HUES6 (cell line): Measurements from ENCODE around the gene NDRG3.

Source experiments
- H3K27ac ChIP-seq: 2 replicates; pipeline ENCODE4 v1.7.0; 2013; ENCODE audit warnings: low read depth, mild to moderate bottlenecking, low read length, inconsistent platforms
- H3K27me3 ChIP-seq: 2 replicates; pipeline ENCODE4 v1.6.1; 2013; ENCODE audit warnings: low read length; ENCODE audit not compliant: control insufficient read depth, insufficient read depth
- H3K36me3 ChIP-seq: 2 replicates; pipeline ENCODE4 v1.6.1; 2013; ENCODE audit warnings: low read length; ENCODE audit not compliant: control insufficient read depth, insufficient read depth
- H3K4me1 ChIP-seq: 2 replicates; pipeline ENCODE4 v1.6.1; 2013; ENCODE audit warnings: low read length; ENCODE audit not compliant: control insufficient read depth, insufficient read depth
- H3K4me3 ChIP-seq: 2 replicates; pipeline ENCODE4 v1.5.1; 2013; ENCODE audit warnings: low read depth, low read length
- H3K9ac ChIP-seq: one replicate; pipeline ENCODE4 v1.6.1; 2013; ENCODE audit warnings: mild to moderate bottlenecking, low read length
- H3K9me3 ChIP-seq: 2 replicates; pipeline ENCODE4 v1.6.1; 2013; ENCODE audit warnings: low read depth, low read length; ENCODE audit not compliant: control insufficient read depth, insufficient read depth

NDRG3 gene

DNA sequence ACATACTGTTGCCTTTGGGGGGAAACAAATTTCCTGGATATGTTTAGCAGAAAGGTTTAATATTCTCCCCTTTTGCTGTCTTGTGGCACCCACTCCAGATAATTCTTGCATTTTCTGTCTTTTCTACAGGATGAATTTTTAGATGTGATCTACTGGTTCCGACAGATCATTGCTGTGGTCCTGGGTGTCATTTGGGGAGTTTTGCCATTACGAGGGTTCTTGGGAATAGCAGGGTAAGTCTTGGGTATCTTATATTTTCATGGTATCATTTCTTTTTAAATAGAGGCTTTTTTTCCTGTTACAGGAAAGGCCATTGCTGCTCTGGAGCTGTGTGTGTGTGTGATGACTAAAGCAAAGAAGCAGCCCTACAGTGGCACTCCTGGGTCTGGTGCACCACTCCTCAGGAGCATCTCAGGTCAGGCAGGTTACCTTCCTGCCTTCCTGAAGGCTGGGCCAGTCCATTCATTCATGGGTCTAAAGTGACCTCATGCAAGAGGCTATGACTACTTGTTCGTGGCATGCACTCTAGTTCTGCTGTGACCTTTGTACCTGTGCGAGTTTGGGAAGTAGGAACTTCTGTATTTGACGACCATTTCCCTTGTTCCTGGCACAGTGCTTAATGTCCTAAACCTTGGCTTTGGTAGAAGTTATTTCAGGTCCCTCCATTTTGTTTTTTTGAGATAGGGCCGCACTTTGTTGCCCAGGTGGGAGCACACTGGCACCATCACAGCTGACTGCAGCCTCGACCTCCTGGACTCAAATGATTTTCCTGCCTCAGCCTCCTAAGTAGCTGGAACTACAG, 138.1 kb downstream of the NDRG3 start:
- H3K4me1 ChIP-seq, result peaks cover 9% of the 10 kb centered on the region
- H3K4me3 ChIP-seq, result no peak overlapping the region
- peaks cover 53% of the 10 kb centered on the region for H3K36me3 ChIP-seq
- H3K27me3 ChIP-seq, result no peaks in the 10 kb centered on the region
- no peaks in the 10 kb centered on the region for H3K9me3 ChIP-seq
- no peak overlapping the region for H3K27ac ChIP-seq
- peak overlapping the region; percentile 16 for H3K9ac ChIP-seq

- Histone ChIP-seq H3K9ac (peak overlapping the region; percentile 96), H3K27ac (peak overlapping the region; percentile 89), H3K9me3 (no peaks in the 10 kb centered on the region), H3K27me3 (no peaks in the 10 kb centered on the region), H3K4me3 (peak overlapping the region; percentile 94), H3K36me3 (peaks cover 39% of the 10 kb centered on the region), H3K4me1 (peaks cover 9% of the 10 kb centered on the region)
Measured at GRCh38 chr20:36606158-36607066, 139.5 kb downstream of the NDRG3 start.

DNA sequence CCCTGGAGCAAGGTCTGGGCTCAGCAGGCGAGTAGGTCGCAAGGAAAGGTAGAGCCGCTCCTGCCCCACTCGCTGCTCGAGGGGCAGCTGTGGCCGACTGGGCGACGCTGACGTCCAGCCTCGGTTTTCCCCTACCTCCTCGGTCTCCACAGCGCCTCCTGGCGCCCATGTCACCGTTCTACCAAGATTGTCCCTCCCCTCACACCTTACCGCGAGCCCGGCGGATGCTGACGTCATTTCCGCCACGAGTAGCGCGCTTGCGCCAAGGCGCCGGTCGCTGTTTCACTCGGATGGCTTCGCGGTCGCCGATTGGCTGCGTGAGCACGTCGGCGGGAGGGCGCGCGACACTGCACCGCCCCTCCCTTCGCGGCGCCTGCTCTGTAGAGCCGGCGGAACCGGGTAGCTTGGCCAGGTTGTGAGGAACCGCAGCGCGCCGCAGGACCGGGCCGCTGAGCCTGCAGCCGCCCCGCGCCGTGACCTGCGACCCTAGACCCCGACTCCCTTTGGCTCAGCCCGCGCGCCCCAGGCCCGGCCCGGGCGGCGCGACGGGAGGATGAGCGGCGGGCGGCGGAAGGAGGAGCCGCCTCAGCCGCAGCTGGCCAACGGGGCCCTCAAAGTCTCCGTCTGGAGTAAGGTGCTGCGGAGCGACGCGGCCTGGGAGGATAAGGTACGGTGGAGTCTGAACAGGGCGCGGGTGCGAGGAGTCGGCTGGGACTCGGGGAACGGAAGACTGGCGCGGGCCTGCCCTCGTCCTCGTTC, 140.3 kb downstream of the NDRG3 start, which contains the start of gene RAB5IF:
RAB5IF (plus strand) TSS at position 381 of the 759 bp plus-strand sequence; CDS start at position 554, 173 bp downstream.
- Histone ChIP-seq H3K36me3 (peaks cover 31% of the 10 kb centered on the region), H3K9me3 (no peaks in the 10 kb centered on the region), H3K4me3 (peak within 1 kb of the TSS; percentile 94), H3K4me1 (peaks cover 9% of the 10 kb centered on the region), H3K9ac (peak within 1 kb of the TSS; percentile 96), H3K27me3 (no peaks in the 10 kb centered on the region), H3K27ac (peak within 1 kb of the TSS; percentile 89)

GRCh38 chr20:36604952-36605398, 140.9 kb downstream of the NDRG3 start:
- no peaks in the 10 kb centered on the region for H3K27me3 ChIP-seq
- H3K9ac ChIP-seq, result peak overlapping the region; percentile 64
- peak overlapping the region; percentile 8; the same call in 1 of the 2 replicates for H3K27ac ChIP-seq
- peak overlapping the region; percentile 28 for H3K4me3 ChIP-seq
- H3K9me3 ChIP-seq, result no peaks in the 10 kb centered on the region
- peaks cover 26% of the 10 kb centered on the region for H3K36me3 ChIP-seq
- H3K4me1 ChIP-seq, result peaks cover 9% of the 10 kb centered on the region
